Right ventricle myocardium superior (tissue), 1 donor: Measurements from ENCODE around the gene KLRF1. TPM values are rescaled to one million over a fixed set of nuclear protein-coding genes. Genes with fewer than 3 reads are reported as not detected.
A peak's percentile ranks its signal among the peaks of the same experiment; 100 is the strongest.

ENCODE experiments used
- ATAC-seq: fragments of 200-7000 bp; cut with Tn5 transposase; one replicate; pipeline ENCODE4 v1.9.1; 2020; ENCODE audit warnings: mild to moderate bottlenecking; ENCODE audit not compliant: poor library complexity
- DNase-seq: peaks from one replicate; pipeline ENCODE4 v3.0.0-alpha.2; 2020
- intact Hi-C: fragments of 100-400 bp; cut with DNase I; formaldehyde crosslinking; loops from one replicate; pipeline ENCODE4 v1.11.2; 2022
- long read RNA-seq: library from polyadenylated mRNA; unstranded; transcript quantifications from one replicate; pipeline ENCODE4 v2.0.0, GENCODE V29; 2021
- total RNA-seq: library from RNA; stranded (reverse); fragmentation: NEBNext Ultra II Directional; extraction: Animal tissue kit (Norgen Biotek cat#: 25700); gene quantifications from one replicate; pipeline ENCODE4 v1.2.1, GENCODE V29; 2021
- donor health status: DM: no; HTN: yes; CAD: no; lungs with severe emphysema.

KLRF1 gene
- 0.30 TPM for total RNA-seq
- long read RNA-seq, result 0 reads

DNA sequence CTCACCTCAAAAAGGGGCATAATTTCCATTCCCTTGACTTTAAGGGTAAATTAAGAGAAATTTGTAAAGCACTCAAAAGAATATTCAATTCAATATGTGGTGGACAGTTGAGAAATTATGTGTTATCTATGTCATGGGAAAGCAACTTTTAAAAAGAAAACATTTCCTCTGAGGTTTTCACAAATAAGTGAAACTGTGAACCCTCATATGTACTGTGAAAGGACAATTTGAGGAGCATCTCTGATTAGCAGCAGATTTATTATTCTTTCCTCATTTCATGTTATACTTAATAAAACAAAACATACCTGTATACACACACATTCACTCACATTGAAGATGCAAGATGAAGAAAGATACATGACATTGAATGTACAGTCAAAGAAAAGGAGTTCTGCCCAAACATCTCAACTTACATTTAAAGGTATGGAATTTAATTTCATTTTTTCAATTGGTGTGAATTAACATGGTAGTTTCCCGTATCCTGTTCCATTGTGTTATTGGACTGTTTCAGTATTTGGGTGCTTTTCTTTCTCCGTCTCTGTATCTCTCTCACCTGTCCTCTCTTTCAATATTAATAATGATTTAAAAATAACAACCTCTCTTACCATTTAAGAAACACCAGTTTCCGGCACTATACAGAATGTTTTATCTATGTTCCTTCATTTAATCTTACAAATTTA lies at the start of gene KLRF1:
Gene KLRF1 (plus strand): TSS at position 273 of the 680 bp plus-strand sequence. CDS start 64 bp downstream, at position 337.
- no peak for ATAC-seq
- intact Hi-C loops, result no loop called here
- no peak for DNase-seq

- intact Hi-C loops, result no loop called here
- ATAC-seq (no peak), DNase-seq (no peak)
These were observed 48.1 kb upstream of the KLRF1 start for GRCh38 chr12:9779209-9779608.

DNA sequence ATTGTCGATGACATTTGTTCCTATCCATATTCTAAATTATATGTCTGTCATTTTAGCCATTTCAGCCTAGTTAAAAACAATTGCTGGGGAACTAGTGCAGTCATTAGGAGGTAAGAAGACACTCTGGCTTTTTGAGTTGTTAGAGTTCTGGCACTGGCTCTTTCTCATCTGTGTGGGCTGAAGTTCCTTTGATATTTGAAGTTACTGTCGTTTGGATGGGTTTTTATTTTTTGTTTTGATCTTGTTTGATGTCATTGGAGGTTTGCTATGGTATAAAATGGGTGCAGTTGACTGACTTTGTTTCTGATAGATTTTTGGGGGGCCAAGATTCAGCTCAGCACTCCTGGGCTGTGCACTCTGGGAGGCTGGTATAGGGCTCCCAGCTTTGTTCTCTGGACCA lies 45.9 kb upstream of the KLRF1 start:
- ATAC-seq (no peak), DNase-seq (no peak)
- intact Hi-C loops, result no loop called here

GRCh38 chr12:9782547-9783382 lies 44.5 kb upstream of the KLRF1 start:
- DNase-seq (no peak), ATAC-seq (no peak)
- intact Hi-C loops, result no loop called here

- intact Hi-C loops, result no loop called here
- DNase-seq, result no peak
- ATAC-seq, result no peak
These were observed 43.0 kb upstream of the KLRF1 start for GRCh38 chr12:9784326-9784725.

GRCh38 chr12:9784816-9785215 lies 42.5 kb upstream of the KLRF1 start:
- no peak for DNase-seq
- no peak for ATAC-seq
- intact Hi-C loops, result no loop called here

DNA sequence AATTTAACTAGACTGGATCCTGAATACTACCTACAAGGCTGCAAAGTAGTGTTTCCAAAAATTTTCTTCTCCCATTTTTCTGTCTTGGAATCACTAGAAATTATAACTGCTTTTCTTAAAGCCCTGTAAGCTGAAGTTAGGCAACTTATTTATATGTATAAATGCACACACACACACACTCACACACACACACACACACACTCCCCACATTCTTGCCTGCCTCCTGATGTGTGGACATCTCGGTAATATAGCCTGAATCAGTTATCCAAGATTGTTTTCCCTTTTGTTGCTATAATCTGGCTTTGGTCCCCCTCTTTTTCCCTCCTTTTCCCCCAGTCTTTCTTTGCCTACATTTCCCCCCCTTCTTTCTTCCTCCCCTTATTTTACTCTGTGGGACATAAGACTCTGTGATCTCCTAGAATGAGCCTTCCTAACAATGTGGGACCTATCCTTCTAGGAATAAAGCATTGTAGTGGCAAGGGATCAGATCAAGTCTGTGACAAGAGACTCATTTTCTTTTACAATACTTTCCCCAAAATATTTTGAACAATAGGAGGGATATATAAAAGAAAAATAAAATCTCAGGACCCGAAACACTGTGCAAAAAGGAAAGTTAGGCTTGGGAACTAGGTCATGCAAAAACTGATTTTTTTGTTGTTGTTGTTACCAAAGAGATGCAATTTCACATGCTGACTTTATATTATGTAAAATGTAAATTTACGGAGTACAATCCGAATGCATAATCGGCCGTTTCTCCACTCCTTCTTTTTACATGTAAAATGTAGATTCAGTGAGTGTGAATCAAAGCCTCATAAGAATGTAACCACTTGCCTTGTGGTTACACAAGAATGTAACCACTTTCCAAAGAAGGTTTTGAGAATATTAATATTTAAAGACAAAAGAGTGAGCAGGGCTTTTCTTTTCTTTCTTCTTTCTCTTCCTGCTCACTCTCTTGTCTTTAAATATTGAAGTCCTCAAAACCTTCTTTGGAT lies 40.3 kb upstream of the KLRF1 start:
- ATAC-seq, result no peak
- intact Hi-C loops, result no loop called here
- DNase-seq, result no peak

DNA sequence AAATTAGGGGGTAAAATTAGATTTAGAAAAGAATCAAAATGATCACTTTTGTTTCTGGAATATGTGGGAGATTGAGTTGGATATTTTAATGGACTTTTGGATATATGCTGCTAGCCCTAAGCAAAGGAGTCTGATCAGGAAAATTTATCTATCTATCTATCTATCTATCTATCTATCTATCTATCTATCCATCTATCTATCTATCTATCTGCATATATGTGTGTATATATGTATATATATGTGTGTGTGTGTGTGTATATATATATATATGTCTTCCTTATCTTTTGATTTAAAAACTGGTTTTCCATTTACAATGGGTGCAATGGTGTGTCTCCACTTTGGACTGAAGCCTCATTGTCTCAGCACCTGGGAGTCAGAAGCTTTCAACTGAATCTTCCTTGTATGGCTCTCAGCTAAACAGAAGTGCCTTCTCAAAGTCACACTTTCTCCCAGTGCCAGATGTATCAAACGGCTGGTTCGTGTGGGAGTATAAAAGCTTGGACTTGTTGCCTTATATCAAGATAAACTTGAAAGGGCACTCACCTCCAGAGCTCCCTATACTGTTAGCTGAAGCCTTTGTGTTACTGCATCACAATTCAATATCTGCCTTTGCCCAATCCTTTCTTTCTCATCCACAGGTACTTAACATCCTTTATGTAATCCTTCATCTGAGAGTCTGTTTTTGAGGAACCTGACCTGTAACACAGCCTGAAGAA lies 34.9 kb upstream of the KLRF1 start:
- ATAC-seq (no peak), DNase-seq (no peak)
- intact Hi-C loops, result no loop called here

GRCh38 chr12:9792961-9793617 lies 34.2 kb upstream of the KLRF1 start:
- intact Hi-C loops, result no loop called here
- ATAC-seq (no peak), DNase-seq (no peak)

DNA sequence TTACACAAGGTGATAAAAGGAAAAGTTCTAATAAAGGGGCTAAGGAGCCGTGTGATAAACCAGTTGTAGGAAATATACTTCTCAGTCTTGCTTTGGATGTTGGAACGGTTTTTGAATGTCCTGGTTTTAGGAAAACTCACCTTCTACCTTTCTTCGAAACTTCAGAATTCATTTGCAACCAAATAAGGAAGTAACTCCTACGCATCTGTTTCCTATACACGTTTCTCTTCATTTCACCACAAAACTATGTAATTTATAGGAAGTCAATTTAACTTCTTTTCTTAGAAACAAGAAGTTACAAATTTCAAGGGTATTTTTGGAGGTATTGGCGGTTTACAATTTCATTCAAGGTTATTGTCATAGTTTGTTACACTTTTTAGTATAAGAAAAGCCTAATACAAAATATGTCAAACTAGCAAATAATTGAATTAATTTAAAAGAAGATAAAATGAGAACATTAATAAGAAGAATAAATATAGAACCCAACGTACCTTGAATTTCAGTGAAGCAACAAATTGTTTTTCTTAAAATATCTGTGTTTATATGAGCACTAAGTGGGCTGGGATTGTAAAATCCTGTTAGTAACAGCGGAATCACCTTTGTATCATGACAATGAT lies 33.4 kb upstream of the KLRF1 start:
- DNase-seq (no peak), ATAC-seq (no peak)
- intact Hi-C loops, result no loop called here

- intact Hi-C loops, result no loop called here
- DNase-seq, result no peak
- ATAC-seq, result no peak
These were observed 32.7 kb upstream of the KLRF1 start for GRCh38 chr12:9794484-9795093.

GRCh38 chr12:9795945-9796344 lies 31.3 kb upstream of the KLRF1 start:
- ATAC-seq, result no peak
- intact Hi-C loops, result no loop called here
- DNase-seq, result no peak

DNA sequence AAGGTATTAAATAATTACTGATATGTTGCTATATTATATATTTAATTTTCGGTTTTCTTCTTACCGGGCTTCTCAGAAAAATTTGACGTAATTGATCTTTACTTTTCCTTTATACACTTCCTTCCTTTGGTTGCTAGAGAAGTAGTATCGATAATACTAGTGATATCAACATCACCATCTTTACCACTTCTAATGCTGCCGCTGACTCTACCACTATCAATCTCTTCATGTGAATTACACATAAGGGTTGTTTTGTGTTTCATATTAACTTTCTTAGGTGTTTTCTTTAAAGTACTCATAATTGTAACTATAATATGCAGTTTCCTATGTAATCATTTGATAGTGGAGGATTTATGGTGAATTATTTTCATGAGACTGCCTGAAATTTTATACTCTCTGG lies 30.9 kb upstream of the KLRF1 start:
- intact Hi-C loops, result no loop called here
- ATAC-seq (no peak), DNase-seq (no peak)

DNA sequence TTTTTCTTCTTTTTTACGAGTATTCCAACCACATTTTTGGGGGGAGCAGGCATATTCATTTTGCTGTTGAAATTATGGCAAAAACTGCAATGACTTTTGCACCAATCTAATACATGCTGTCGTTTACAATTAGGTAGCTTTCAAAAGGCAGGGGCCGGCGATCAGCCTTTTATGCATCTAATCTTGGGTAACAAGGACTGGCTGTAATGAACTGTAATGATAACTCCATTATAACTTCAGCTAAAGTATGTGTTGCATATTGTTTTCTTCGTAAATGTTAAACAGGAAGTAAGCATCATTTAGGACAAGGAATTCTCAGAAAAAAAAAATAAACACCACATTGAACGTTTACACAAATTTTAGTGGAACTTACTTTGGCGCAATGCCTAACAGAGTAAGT lies 30.3 kb upstream of the KLRF1 start:
- ATAC-seq (no peak), DNase-seq (no peak)
- intact Hi-C loops, result no loop called here

DNA sequence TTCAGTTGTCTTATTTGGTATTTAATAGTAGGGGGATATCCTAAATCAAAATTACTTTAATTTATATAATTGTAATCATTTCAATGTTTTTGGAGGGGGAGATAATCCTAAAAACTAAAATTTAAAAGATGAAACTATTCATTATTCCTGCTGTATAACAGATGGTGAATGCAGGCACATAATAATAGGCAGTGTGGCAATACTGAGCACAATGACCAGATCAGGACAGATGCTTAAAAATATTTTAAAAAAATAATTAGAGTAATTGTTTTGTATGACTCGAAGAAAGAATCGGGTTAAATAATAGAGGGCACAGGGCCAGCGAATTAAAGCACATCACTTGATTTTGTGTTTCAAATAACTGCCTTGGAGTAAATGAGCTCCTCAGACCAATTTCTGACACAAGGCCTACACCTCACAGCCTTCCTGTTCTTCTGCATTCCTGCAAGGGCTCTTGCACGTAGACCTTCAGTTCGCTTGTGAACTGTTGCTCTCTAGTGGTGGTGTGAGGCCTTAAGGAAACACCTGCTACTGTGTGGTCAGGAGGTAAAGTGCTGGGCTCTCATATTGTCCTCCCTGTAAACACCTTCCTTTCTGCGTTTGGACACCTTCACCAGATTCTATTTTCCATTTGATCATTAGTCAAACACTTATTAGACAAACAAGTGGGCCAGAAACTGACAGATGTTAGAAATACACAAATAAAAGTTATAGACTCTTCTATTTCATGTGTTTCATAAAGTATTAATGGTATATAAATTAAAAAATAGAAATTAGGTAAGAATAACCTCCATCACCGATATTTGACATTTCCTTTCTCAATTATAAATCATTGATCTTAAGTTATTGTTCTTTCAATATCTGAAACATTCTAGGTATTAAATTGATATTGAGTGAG lies 29.3 kb upstream of the KLRF1 start:
- DNase-seq (no peak), ATAC-seq (peak; percentile 78)
- intact Hi-C loops, result no loop called here

DNA sequence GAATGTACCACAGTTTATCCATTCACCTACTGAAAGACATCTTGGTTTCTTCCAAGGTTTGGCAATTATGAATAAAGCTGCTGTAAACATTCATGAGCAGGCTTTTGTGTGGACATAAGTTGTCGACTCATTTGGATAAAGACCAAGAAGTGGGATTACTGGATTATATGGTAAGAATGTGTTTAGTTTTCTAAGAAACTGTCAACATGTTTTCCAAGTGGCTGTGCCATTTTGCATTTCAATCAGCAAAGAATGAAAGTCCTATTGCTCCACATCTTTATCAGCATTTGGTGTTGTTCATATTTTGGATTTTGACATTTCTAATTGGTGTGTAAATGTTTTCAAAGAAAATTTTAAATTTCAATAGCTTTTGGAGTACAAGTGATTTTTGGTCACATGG lies 27.3 kb upstream of the KLRF1 start:
- no peak for ATAC-seq
- DNase-seq, result no peak
- intact Hi-C loops, result no loop called here
